GM21576 (cell line): ENCODE measurements around the gene GALNT8.

Experiments
- ATAC-seq: cut with Tn5 transposase; IDR thresholded peaks from one replicate; pipeline ENCODE4 v1.9.1; 2021; ENCODE audit warnings: mild to moderate bottlenecking, moderate library complexity; ENCODE audit not compliant: unreplicated experiment

GALNT8 gene

GRCh38 chr12:4796216-4796615 lies 76.0 kb downstream of the GALNT8 start:
- no peak for ATAC-seq

- ATAC-seq = no peak
These were observed 76.7 kb downstream of the GALNT8 start for GRCh38 chr12:4796694-4797482.

GRCh38 chr12:4800555-4800954 lies 80.4 kb downstream of the GALNT8 start:
- ATAC-seq = no peak

- no peak for ATAC-seq
These were observed 82.6 kb downstream of the GALNT8 start for GRCh38 chr12:4802841-4803240.

- ATAC-seq = no peak
These were observed 86.4 kb downstream of the GALNT8 start for GRCh38 chr12:4806439-4807115.

DNA sequence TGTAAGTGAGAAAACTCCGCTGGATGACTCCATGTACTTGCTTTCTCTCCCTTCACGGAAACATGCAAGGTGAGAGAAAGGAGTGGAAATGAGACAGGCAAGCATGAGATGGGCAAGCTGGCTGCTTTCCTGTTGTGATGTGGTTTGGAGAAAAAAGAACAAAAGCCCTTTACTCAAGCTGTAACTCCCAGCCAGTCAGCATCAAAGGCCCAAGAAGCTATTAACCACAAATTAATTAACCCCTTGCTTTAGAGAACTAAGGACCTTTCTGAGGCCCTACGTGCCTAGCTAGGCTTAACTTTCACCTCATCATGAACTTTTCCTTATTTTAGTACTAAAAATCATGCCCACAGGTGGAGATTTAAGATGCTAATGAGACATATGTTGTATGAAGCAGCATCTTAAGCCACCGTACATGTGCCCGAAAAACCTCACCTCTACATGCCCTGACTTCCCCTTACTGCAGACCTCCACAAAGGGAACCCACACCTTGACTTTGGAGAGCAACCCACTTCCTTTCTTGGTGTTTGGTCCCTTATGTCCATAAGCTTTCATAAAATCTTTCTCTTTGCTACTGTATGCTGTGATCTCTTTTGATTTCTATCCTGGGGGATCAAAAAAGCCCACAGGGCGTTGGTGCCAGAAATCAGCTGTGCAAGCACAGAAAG lies 87.0 kb downstream of the GALNT8 start:
- no peak for ATAC-seq

DNA sequence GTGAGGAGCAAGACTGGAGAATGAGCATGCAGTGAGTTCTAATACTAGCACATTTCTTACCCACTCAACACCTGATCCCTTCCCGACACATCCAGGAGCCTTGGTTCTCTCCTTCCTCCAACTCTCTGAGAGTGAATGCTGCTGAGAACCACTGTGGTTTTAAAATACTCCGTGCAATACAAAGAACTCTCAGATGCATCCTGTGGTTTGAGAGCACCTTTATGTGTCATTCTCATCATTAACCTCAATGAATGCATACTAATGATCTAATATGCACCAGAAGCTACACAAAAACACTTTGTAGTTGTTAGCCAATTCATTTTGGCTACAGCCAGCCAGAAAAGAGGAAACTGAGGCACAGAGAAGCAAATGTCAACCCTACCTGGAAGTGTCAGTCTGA lies 87.6 kb downstream of the GALNT8 start:
- ATAC-seq = no peak

DNA sequence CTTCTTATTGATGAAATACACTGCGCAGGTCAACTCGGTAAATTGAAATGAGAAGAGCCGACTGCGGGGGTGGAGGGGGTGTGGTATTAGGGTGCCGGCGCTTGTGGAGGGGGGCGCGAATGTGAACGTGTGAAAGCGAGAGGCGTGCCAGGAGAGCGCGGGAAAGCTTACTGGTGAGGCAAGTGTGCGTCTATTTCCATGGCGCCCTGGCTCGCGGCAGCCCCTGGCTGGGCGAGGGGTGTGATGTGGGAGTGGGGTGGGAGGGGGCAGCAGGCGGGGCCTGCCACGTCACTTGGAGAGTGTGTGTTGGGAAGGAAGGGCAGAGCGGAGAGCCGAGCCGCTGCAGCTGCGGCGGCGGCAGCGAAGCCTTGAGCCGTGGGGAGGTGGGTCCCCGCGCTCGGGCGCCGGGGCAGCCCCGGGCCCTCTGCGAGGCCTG lies 88.8 kb downstream of the GALNT8 start:
- no peak for ATAC-seq

DNA sequence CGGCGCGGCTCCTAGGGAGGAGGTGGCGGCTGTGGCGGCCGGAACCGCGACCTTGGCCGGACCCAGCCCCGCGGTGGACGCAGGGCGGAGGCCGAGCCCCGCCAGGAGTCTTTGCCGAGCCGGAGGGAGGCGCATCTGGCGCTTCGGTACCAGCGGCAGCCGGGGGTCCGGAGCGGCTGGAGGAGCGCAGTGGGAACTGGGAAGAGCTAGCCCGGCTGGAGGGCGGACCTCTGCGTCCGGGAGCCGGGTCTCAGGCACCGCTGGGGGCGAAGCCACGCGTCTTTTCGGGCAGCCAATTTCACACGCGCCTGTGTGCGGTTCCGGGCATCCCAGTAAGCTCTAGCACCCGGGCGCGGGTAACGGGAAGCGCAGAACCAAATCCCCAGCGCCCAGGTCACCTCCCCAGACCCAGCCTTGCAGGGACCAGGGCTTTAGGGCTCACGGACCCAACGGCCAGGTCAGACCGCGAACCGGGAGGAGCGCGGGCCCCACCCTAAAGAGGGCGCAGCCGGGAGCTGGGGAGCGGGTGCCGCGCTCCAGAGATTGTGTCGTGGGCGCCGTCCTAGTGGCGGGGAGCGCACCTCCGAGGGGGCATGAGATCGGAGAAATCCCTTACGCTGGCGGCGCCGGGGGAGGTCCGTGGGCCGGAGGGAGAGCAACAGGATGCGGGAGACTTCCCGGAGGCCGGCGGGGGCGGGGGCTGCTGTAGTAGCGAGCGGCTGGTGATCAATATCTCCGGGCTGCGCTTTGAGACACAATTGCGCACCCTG lies 89.4 kb downstream of the GALNT8 start:
- no peak for ATAC-seq

DNA sequence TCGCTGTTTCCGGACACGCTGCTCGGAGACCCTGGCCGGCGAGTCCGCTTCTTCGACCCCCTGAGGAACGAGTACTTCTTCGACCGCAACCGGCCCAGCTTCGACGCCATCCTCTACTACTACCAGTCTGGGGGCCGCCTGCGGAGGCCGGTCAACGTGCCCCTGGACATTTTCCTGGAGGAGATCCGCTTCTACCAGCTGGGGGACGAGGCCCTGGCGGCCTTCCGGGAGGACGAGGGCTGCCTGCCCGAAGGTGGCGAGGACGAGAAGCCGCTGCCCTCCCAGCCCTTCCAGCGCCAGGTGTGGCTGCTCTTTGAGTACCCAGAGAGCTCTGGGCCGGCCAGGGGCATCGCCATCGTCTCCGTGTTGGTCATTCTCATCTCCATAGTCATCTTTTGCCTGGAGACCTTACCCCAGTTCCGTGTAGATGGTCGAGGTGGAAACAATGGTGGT lies 90.0 kb downstream of the GALNT8 start:
- no peak for ATAC-seq

GRCh38 chr12:4812624-4813327 lies 92.6 kb downstream of the GALNT8 start:
- no peak for ATAC-seq

- ATAC-seq = no peak
These were observed 93.5 kb downstream of the GALNT8 start for GRCh38 chr12:4813741-4814140.

DNA sequence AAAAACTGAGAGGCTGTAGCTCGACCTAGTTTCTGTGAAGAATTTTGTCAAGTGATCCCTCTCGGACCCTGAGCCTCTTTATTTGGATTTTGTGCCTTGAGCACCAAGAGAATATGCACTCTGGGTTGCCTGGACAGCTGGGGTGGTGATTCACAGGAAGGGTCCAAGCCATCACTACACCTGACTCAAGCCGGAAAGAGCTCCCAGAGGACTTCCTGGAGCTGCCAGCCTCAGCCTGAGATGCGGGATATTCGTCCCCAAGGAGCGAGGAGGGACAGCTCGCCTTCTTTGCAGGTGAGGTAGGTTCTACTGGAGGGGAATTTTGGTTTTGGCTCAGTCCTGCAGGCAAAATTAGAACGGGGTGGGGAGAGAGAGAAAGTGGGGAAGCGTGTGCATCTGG lies 94.3 kb downstream of the GALNT8 start:
- ATAC-seq = no peak

DNA sequence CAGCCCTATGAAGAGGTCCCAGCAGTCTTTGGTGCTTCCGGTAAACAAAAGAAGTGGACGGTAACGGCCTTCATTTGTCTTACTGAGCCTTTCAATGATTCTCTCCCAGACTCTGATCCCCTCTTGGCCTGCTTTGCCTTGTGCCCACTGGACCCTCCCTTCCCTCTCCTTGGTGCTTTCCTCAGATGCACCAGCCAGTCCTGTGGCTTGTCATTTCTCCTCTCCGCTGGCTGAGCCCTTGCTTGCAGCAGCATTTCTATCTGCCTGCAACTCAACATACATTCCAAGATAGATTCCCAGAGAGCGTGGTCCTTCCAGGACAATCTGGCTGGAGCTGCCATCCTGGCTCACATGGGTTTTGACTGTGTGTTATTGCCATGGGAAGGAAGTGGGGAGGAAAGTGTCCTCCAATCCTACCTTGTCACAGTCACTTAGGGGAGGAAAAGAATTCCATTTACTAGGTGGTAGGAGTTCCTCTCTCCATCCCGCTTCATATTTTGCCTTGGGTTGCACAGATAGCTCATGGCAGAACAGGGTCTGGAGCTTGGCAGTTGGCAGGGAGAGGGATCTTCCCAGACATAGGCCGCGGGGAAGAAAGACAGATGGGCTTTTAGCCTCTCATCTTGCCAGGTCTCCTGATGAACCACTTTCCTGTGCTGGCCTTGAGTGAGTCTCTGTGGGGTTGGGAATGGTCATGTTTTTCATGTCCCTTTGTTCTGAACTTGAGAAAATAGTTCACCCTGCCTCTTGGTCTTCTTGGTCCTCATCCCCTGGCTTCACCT lies 96.7 kb downstream of the GALNT8 start:
- ATAC-seq = no peak

GRCh38 chr12:4817880-4818279 lies 97.7 kb downstream of the GALNT8 start:
- no peak for ATAC-seq

DNA sequence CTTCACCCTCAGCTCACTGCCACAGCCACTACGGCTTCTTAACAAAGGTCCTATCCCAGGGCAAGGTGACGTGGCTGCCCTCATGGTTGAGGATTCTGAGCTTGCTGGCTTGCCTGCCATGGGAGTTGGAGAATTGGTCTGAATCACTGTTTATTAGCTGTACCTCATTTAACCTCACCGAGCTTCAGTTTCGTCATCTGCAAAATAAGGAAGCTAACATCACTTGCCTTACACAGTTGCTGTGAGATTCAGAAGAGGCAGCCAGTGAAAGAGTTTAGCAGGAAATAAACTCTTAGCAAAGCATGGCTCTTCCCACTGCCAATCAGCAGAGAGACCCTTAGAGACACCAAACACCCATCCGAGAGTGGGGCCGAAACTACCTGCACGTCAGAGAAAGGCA lies 99.5 kb downstream of the GALNT8 start:
- peak; percentile 70 for ATAC-seq

- no peak for ATAC-seq
These were observed 100.8 kb downstream of the GALNT8 start for GRCh38 chr12:4820971-4821370.
